Measurements from ENCODE around the gene ATP8A2.

GRCh38 chr13:25507841-25508240 is 136.1 kb downstream of the ATP8A2 start:
- TF ChIP-seq CTCF (IDR thresholded peaks at IDR 0.05): no peak
- TF ChIP-seq USF2 (CRISPR knock-in tag; IDR thresholded peaks at IDR 0.05): no peak
- no peak for TF ChIP-seq ZNF671 (CRISPR knock-in tag; IDR thresholded peaks at IDR 0.05)
- TF ChIP-seq MXD4 (CRISPR knock-in tag; IDR thresholded peaks at IDR 0.05; ENCODE audit: borderline replicate concordance): no peak
- TF ChIP-seq TEAD1 (CRISPR knock-in tag; IDR thresholded peaks at IDR 0.05): no peak
- TF ChIP-seq JUN (CRISPR knock-in tag; IDR thresholded peaks at IDR 0.05): no peak
- TF ChIP-seq MAX (CRISPR knock-in tag; IDR thresholded peaks at IDR 0.05): no peak
- TF ChIP-seq E2F5 (CRISPR knock-in tag; IDR thresholded peaks at IDR 0.05): no peak
- TF ChIP-seq OVOL2 (CRISPR knock-in tag; IDR thresholded peaks at IDR 0.05; ENCODE audit: borderline replicate concordance): no peak

Measured in WTC11 (cell line).